ENCODE measurements around the gene MTFMT. TPM values are rescaled to one million over a fixed set of nuclear protein-coding genes. Genes with fewer than 3 reads are reported as not detected.
A peak's percentile ranks its signal among the peaks of the same experiment; 100 is the strongest.

MTFMT gene
- total RNA-seq, 1 experiment from 2014 or later: 32.3 TPM

DNA sequence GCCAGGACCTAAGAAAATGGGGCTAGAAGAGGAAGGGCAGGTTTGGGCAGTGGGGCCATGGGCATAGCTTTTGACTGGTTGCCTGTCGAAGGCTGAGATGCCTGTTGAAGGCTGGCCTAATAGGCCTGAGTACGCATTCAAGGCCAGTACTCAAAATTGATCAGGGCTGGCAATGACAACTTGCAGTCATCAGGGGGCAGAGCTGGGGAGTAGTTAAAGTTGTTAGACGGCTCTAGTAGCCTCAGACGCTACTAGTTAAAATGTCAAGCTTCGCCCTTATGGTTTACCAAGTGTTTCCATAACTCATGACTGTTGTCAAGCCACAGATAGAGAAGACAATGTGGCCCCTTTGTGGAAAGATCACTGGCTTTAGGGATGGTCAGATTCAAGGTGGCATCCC is 68.4 kb downstream of the MTFMT start:
- Histone ChIP-seq H3K4me3 (ENCODE audit: insufficient read depth, low read depth, low read length) (no peak overlapping the region), H3K36me3 (replicated peaks; ENCODE audit: control insufficient read depth, insufficient read depth, low read length) (peaks cover 15% of the 10 kb centered on the region), H3K27me3 (ENCODE audit: control insufficient read depth, insufficient read depth, low read length) (no peaks in the 10 kb centered on the region)
- peak; percentile 60 for DNase-seq

DNA sequence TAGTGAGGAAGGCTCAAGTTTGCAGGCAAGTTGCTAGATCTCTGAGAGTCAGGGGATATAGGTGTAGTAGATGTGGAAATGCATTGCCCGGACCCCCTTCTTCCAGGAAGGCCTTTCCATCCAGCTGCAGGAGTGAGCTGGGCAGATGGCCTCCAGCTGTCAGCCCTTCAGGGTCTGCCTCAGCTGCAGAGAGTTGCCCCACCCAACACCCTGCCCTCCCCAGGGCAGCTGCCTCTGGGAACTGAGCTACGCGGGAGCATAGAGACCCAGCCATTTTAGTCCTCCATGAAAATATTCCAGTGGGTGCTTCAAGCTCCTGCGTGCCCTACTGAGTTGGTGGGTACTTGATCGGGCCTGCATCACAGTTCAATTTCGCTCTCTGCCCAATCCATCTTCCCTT is 69.3 kb downstream of the MTFMT start:
- peaks cover 20% of the 10 kb centered on the region for H3K36me3 ChIP-seq (replicated peaks; ENCODE audit: control insufficient read depth, insufficient read depth, low read length)
- no peak for DNase-seq
- no peaks in the 10 kb centered on the region for H3K27me3 ChIP-seq (ENCODE audit: control insufficient read depth, insufficient read depth, low read length)
- no peak overlapping the region for H3K4me3 ChIP-seq (ENCODE audit: insufficient read depth, low read depth, low read length)

DNA sequence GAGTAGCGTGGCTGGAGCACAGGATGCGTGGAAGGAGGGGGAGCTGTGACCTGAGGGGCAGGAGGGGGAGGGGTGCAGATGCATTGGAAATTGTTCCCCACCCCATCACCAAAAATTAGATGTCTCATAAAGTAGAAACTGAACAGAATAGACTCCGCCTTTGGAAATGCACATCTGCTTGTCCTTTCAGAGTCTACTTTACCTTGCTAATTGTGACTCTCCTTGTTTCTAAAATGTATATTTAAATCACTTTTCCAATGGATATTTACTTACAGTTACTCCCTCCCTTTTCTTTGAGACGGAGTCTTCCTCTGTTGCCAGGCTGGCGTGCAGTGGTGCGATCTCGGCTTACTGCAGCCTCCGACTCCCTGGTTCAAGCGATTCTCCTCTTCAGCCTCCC is 70.3 kb downstream of the MTFMT start:
- no peaks in the 10 kb centered on the region for H3K27me3 ChIP-seq (ENCODE audit: control insufficient read depth, insufficient read depth, low read length)
- no peak overlapping the region for H3K4me3 ChIP-seq (ENCODE audit: insufficient read depth, low read depth, low read length)
- no peak for DNase-seq
- H3K36me3 ChIP-seq (replicated peaks; ENCODE audit: control insufficient read depth, insufficient read depth, low read length): peaks cover 19% of the 10 kb centered on the region

DNA sequence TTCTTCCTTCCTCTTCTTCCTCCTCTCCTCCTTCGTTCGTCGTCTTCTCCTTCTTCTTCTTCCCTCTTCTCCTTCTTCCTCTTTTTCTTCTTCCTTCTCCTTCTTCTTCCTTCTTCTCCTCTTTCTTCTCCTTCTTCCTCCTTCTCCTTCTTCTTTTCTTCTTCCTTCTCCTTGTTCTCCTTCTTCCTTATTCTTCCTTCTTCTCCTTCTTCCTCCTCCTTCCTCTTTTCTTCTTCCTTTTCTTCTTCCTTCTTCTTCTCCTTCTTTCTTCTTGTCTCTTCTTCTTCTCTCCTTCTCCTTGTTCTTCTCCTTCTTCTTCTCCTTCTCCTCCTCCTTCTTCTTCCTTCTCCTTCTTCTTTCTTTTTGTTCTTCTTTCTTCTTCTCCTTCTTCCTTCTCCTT is 75.0 kb downstream of the MTFMT start:
- no peaks in the 10 kb centered on the region for H3K27me3 ChIP-seq (ENCODE audit: control insufficient read depth, insufficient read depth, low read length)
- no peak overlapping the region for H3K4me3 ChIP-seq (ENCODE audit: insufficient read depth, low read depth, low read length)
- no peak for DNase-seq
- H3K36me3 ChIP-seq (replicated peaks; ENCODE audit: control insufficient read depth, insufficient read depth, low read length): peaks cover 8% of the 10 kb centered on the region

DNA sequence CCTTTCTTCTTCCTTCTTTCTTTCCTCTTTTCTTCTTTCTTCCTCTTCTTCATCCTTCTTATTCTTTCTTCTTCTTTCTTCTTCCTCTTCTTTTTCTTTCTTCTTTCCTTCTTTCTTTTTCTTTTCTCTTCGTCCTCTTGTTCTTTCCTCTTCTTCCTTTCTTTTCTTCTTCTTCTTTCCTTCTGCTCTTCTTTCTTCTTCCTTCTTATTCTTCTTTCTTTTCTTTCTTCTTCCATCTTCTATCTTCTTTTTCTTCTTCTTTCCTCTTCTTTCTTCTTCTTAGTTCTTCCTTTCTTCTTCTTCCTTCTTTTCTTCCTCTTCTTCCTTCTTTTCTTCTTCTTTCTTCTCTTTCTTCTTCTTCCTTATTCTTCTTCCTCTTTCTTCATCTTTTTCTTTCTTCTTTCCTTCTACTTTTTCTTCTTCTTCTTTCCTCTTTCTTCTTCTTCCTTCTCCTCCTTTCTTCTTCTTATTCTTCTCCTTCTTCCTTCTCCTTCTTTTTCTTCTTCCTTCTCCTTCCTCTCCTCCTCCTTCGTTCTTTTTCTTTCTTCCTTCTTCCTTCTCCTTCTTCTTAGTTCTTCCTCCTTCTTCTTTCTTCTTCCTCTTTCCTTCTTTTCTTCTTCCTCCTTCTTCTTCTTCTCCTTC is 77.5 kb downstream of the MTFMT start:
- Histone ChIP-seq H3K36me3 (replicated peaks; ENCODE audit: control insufficient read depth, insufficient read depth, low read length) (peaks cover 5% of the 10 kb centered on the region), H3K27me3 (ENCODE audit: control insufficient read depth, insufficient read depth, low read length) (no peaks in the 10 kb centered on the region), H3K4me3 (ENCODE audit: insufficient read depth, low read depth, low read length) (no peak overlapping the region)
- no peak for DNase-seq

Other genes with a start within 250 kb of the MTFMT start
- gene PIF1, start 204.0 kb downstream of the MTFMT start, total RNA-seq (2014; rRNA removed; shearing (Covaris generic)): 100 and 124 TPM in 2 replicates
- gene PLEKHO2, start 187.7 kb downstream of the MTFMT start, total RNA-seq (2014; rRNA removed; shearing (Covaris generic)): 14.5 and 17.0 TPM in 2 replicates
- 4.8 and 4.9 TPM in 2 replicates for gene ANKDD1A, start 117.7 kb downstream of the MTFMT start, total RNA-seq (2014; rRNA removed; shearing (Covaris generic))
- gene SPG21, start 39.7 kb downstream of the MTFMT start, total RNA-seq (2014; rRNA removed; shearing (Covaris generic)): 53.2 and 59.9 TPM in 2 replicates
- not detected in 2 replicates for gene SLC51B, start 15.7 kb upstream of the MTFMT start, total RNA-seq (2014; rRNA removed; shearing (Covaris generic))
- 20.9 and 22.1 TPM in 2 replicates for gene RASL12, start 38.4 kb upstream of the MTFMT start, total RNA-seq (2014; rRNA removed; shearing (Covaris generic))
- 0.17 TPM in 1 of 2 replicates, not detected in the other for gene KBTBD13, start 47.1 kb upstream of the MTFMT start, total RNA-seq (2014; rRNA removed; shearing (Covaris generic))
- 0.14 and 1.6 TPM in 2 replicates for gene UBAP1L, start 85.6 kb upstream of the MTFMT start, total RNA-seq (2014; rRNA removed; shearing (Covaris generic))
- 15.5 and 16.1 TPM in 2 replicates for gene PDCD7, start 104.2 kb upstream of the MTFMT start, total RNA-seq (2014; rRNA removed; shearing (Covaris generic))
- 34.2 and 58.3 TPM in 2 replicates for gene CLPX, start 155.7 kb upstream of the MTFMT start, total RNA-seq (2014; rRNA removed; shearing (Covaris generic))
- gene CILP, start 181.8 kb upstream of the MTFMT start, total RNA-seq (2014; rRNA removed; shearing (Covaris generic)): not detected in 2 replicates

All from H7 (cell line).